IPS-11a (cell line): Measurements from ENCODE around the gene SMAGP.

Experiments used
- H3K4me3 ChIP-seq: one replicate; pipeline ENCODE4 v1.5.1; 2013; ENCODE audit warnings: low read depth, low read length, control low read depth

The SMAGP gene

DNA sequence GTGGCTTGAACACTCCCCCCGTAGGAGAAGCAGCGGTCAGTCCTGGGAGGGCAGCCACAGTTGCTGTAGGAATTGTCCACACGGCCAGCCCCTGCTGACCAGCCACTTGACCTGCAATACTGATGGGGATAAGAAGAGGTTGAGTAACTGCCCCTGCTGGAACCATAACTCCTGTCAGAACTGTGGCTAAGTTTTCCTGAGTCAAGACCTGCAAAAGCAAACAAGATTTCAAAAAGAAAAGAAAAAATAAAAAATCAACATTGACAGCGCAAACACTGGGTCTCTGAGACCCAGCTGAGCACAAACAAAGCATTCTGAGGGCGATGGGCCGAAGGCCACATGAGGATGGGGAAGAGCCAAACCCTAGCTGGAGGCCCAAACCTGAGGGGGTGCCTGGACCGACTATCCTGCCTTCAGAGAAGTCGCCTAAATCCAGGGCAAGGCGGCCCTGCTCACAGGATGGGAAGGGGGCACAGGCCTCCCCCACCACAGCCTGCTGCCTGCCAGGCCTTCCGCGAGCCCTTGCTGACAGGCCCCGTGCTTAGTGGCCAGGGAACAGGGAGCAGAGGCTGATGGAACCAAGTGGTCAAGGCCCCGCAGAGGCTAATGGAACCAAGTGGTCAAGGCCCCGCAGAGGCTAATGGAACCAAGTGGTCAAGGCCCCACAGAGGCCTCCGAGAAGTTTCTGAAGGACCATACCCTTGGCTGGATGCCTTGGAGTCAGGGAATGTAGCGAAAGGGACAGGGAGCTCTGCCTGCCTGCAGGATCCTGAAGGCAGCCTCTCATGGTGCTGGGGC is 71.4 kb downstream of the SMAGP start:
- no peak overlapping the region for H3K4me3 ChIP-seq

DNA sequence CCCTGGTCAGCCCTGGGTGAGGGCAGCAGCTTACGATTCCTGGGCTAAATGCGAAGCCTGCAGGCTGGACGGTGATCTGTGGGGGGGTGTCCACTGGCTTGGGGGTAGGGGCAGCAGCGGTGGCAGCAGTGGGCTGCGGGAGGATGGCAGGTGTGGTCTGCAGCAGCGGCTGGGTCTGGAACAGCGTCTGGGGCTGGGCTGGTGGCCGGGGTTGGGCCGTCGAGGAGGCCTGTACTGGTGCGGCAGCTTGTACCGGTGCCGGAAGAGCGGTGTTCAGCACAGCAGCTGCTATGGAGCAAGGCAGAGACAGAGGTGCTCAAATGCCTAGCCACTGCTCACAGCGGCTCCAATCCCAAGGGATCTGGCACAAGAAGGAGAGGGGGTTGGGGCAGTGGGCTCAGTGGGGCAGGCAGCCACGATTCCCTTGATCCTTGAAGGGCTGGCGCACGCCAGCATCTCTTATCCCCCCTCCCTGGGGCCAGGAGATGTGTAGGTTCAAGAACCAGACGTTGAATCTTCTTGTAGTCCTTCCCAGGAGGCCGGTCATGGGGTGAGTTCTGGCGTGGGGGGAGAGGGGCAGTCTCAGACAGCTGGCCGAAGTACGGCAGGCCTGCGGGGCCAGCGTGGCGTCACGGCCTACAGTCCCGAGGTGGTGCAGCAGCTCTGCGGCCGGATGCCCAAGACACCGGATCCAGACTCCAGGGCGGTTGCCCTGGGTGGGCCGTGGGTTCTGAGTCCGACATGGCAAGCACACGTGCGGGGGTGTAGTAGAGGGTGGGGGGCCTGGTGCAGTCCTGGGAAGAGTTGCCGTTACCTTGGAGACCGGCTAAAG is 72.3 kb downstream of the SMAGP start:
- no peak overlapping the region for H3K4me3 ChIP-seq

DNA sequence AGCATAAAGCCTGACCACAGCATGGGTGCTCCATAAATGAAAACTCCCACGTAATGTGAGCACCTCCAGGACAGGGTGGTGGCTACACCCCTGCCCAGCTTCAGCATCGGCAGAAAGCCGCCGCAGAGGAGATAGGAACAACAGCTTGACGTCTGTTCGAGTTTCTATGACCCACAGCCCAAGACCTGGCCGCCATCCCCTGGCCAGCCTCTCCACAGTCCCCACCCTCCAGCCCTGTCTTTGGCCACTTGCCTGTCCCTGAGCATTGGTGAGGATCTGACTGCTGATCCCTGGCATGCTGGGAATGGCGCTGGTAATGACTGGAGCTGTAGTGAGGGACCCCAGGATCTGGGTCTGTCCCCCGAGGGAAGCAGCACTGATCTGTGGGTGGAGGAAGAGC is 73.7 kb downstream of the SMAGP start:
- no peak overlapping the region for H3K4me3 ChIP-seq

- no peak overlapping the region for H3K4me3 ChIP-seq
Observed at GRCh38 chr12:51195841-51196240, 74.4 kb downstream of the SMAGP start.
